Fibroblast of mammary gland (primary cell): ENCODE measurements around the gene TBC1D14.

Experiments
- DNase-seq: peaks from one replicate; pipeline ENCODE4 v3.0.0-alpha.2; 2010; ENCODE audit warnings: low read depth
- H3K4me3 ChIP-seq: 2 replicates; pipeline ENCODE4 v1.5.1; 2011; ENCODE audit warnings: low read depth, mild to moderate bottlenecking, low read length, moderate library complexity; ENCODE audit not compliant: control insufficient read depth
- CTCF ChIP-seq: conservative IDR thresholded peaks from 2 replicates; pipeline ENCODE4 v1.5.1; 2011; ENCODE audit warnings: low read depth, low read length, inconsistent platforms; ENCODE audit not compliant: control insufficient read depth, insufficient read depth

The TBC1D14 gene

GRCh38 chr4:6894086-6894478 is 15.5 kb upstream of the TBC1D14 start:
- H3K4me3 ChIP-seq, result no peak overlapping the region
- no peak for TF ChIP-seq CTCF
- no peak for DNase-seq

GRCh38 chr4:6894528-6895498 is 14.8 kb upstream of the TBC1D14 start:
- H3K4me3 ChIP-seq, result no peak overlapping the region
- no peak for TF ChIP-seq CTCF
- no peak for DNase-seq

GRCh38 chr4:6896035-6896434 is 13.6 kb upstream of the TBC1D14 start:
- no peak for DNase-seq
- no peak overlapping the region for H3K4me3 ChIP-seq
- TF ChIP-seq CTCF, result no peak

- no peak for DNase-seq
- H3K4me3 ChIP-seq, result no peak overlapping the region
- TF ChIP-seq CTCF, result no peak
These were observed 10.9 kb upstream of the TBC1D14 start for GRCh38 chr4:6898763-6899162.

GRCh38 chr4:6900181-6900812 is 9.3 kb upstream of the TBC1D14 start:
- DNase-seq, result no peak
- no peak for TF ChIP-seq CTCF
- no peak overlapping the region for H3K4me3 ChIP-seq

- no peak for TF ChIP-seq CTCF
- DNase-seq, result no peak
- no peak overlapping the region for H3K4me3 ChIP-seq
These were observed 8.7 kb upstream of the TBC1D14 start for GRCh38 chr4:6900956-6901355.
